HG03439 (cell line): Measurements from ENCODE around the gene GHRH.

Source experiments
- ATAC-seq: cut with Tn5 transposase; IDR thresholded peaks from one replicate; pipeline ENCODE4 v1.9.1; 2021; ENCODE audit warnings: mild to moderate bottlenecking, moderate library complexity; ENCODE audit not compliant: unreplicated experiment

The GHRH gene

DNA sequence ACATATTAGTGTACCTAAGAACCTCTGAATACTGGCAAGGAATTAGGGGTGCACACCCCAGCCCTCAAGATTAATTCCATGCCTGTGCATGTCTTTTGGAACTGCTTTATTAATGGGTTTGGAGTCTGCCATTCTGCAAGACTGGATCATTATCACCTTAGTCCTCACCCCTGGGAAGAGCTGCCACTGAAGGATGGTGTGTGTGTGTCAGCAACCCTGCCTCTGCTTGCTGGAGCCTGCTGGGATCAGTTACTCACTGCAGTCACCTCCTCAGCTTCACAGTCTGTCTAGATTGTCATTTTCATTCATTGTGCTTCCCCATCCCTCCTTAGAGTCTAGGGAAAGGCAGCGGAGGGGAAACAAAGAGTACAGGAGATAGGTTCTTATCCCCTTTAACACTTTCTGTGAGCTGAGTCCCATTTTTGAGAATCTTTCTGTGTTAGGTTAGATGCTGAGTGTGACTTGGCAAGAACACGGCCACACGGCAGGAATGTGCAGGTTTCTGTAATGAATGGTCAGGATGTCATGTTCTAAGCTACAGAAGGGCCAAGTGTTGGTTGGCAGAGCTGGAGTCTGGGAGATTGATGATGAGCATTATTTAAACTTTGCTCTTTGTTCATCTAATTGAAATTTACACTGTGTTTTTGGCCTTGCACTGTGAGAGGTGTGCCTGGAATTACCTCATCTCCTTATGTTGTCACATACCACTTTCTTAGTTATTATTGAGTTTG, 21.1 kb downstream of the GHRH start:
- no peak for ATAC-seq

- no peak for ATAC-seq
Observed at GRCh38 chr20:37238935-37239451, 22.6 kb downstream of the GHRH start.

GRCh38 chr20:37238426-37238825, 23.2 kb downstream of the GHRH start:
- no peak for ATAC-seq

DNA sequence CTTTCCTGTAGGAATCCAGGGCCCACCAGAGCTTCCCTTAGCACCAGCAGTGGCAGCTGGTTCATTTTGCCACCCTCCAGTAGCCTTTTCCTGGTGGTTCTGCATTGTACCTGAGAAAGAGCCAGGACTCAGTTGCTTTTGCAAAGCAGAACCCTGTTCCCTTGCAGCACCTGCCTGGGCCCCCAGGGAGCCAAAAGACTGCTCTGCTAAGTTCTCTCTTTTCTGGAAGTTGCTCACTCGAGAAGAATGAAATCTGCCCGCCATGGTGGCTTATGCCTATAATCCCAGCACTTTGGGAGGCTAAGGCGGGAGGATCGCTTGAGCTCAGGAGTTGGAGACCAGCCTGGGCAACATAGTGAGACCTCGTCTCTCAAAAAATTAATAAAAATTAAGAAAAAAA, 24.0 kb downstream of the GHRH start:
- ATAC-seq = no peak

DNA sequence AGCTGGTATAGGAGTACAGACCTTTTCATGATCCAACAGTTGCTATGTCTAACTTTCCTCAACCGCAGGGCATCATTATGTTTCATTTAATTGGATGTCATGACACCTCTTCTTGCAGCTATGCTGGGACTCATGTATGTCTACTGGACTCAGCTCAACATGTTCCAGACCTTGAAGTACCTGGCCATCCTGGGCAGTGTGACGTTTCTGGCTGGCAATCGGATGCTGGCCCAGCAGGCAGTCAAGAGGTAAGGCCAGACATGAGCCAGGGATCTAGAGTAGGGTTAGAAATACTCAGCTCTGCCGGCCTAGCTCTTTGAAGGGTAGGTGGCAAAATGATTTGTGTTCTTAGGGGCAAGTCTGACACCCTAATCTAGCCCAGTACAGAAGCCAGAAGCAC, 25.2 kb downstream of the GHRH start:
- no peak for ATAC-seq

GRCh38 chr20:37235065-37235464, 26.5 kb downstream of the GHRH start:
- no peak for ATAC-seq

DNA sequence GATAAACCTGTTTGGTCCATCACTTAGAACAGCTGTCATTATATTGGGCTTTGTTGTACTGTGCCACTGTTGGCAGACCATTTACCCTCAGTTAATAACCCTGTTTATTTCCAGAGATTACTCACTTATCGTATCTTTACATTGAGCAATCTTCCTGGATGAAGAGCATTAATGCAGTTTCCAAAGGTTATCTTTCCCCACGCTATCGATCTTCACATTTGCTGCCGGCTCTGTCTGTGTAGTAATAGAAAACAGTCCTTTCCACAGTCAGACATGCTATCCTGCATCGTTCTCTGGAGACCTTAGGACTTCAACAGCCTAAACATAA, 27.4 kb downstream of the GHRH start:
- no peak for ATAC-seq

- no peak for ATAC-seq
Observed at GRCh38 chr20:37233548-37234253, 27.9 kb downstream of the GHRH start.

DNA sequence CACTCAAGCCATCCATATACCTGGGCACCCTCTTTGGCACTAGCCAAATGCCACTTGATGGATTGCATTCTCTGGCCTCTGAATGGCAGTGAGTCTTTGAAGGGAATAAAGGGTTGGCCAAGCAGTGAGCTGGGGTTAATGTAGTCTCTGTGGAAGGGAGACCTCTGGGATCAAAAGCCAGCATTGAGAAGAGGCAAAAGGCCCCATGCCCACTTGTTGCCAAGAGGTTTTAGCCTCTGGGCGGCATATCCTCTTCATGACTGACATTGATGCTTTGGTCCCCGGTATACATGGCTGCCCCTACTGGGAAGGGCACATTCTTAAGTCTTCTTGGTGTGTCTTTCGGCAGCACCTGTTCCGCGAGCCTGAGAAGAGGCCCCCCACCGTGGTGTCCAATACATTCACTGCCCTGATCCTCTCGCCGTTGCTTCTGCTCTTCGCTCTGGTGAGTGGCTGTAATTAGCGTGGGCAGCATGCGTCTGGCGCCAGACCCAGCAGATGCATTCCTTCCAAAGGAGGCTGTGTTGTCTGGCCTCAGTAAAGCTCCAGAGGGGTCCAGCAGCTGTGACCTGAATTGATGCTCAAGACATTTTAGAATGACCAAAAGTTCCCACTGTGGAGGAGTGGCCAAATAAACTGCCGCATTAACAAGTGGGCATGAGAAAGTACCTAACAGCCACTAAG, 29.5 kb downstream of the GHRH start:
- no peak for ATAC-seq

- ATAC-seq = no peak
Observed at GRCh38 chr20:37230200-37230599, 31.4 kb downstream of the GHRH start.

DNA sequence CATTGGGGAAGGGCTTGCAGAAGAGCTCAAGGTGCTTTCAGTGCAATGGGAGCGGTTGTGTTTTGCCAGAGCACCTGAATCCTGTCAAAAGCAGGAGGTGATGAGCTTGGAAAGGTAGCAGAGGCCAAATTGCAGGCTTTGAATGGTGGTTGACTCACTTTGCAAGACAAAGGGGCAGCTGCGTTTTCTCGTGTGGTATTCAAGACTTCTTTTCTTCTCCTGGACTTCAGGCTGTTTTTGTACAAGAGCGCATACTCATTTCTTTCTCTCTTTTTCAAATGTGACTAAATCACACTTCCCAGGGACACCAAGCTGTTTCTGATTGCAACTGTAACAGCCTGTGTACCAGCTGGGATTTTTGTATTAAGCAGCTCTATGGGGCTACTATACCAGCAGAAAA, 32.3 kb downstream of the GHRH start:
- ATAC-seq = no peak

GRCh38 chr20:37228656-37229055, 33.0 kb downstream of the GHRH start:
- no peak for ATAC-seq

- no peak for ATAC-seq
Observed at GRCh38 chr20:37228082-37228481, 33.5 kb downstream of the GHRH start.

- ATAC-seq = no peak
Observed at GRCh38 chr20:37226889-37227288, 34.7 kb downstream of the GHRH start.

GRCh38 chr20:37225146-37225545, 36.5 kb downstream of the GHRH start:
- ATAC-seq = no peak

GRCh38 chr20:37223053-37223452, 38.6 kb downstream of the GHRH start:
- no peak for ATAC-seq

- ATAC-seq = no peak
Observed at GRCh38 chr20:37222086-37222485, 39.5 kb downstream of the GHRH start.

DNA sequence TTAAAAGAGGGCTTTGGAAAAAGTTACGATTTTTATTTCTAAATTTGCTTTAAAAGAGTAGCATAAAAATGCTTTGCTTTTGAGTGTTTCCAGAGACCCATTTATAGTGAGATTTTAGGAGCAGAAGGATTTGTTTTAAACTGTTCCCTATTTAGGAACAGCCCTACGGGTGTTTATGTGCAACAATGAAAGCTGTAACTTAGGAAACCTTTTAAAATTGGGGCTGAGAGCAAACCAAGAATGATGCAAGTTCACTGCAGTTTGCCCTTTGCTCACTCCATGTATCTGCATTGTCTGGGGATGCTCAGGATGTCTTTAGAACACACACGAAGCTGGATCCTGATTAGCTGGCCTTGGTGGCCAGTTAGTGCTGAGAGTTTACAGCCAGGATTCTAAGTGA, 40.9 kb downstream of the GHRH start:
- ATAC-seq = no peak

DNA sequence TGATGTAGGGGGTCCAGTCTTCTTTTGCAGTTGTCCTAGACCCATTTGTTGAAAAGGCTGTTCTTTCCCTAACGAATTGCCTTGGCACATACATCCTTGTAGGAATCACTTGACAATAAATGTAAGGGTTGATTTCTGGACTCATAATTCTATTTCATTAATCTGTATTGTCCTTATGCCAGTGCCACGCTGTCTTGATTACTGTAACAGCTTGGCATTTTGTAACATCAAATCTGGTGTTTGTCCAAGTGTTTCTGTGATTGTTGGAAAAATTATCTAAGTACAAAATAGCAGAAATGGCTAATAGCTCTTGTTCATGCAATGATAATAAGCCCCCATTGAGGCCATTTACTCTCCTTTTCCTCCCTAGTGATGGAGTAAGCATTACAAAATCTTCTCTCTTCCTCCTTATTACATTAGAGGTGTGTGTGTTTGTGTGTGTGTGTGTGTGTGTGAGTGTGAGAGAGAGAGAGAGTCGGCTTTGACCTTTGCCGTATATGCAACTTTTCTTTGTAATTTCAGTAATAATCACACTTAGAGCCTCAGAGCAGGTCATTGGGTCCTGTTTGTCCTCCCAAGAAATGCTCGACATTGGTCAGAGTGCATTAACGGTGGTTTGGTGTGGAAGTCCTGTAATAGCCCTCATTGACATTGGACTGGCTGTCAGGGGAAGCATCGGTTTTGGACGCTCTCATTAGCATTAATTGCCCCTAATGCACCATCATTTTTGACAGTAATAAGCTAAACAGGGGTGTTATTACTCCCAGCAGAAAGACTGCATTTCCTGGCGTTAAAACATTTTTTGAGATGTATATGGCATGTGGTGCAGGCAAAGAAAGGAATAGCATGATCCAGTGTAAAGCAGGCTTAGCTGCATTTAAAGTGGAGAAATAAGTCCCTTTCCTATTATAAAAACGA, 41.6 kb downstream of the GHRH start:
- no peak for ATAC-seq

DNA sequence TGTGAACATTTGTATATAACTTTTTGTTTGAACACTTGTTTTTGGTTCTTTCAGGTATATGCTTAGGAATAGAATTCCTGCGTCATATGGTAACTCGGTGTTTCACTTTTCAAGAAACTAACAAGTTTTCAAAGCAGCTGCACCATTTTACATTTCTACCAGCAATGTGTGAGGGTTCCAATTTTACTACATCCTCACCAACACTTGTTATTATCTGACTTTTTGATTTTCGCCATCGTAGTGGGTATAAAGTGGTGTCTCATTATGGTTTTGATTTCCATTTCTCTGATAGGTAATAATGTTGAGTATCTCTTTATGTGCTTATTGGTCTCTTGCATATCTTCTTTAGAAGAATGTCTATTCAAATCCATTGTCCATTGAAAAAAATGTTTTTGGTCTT, 42.6 kb downstream of the GHRH start:
- no peak for ATAC-seq

GRCh38 chr20:37218441-37218840, 43.2 kb downstream of the GHRH start:
- no peak for ATAC-seq
